PFSK-1 (cell line): Measurements from ENCODE around the gene CSF2.

Experiments used
- FOXP2 ChIP-seq: optimal IDR thresholded peaks from 2 replicates; pipeline ENCODE3; 2011; ENCODE audit warnings: borderline replicate concordance, control low read depth, inconsistent platforms; ENCODE audit not compliant: insufficient read depth; ENCODE audit errors: extremely low read length, extremely low read depth
- POLR2AphosphoS5 ChIP-seq: IDR thresholded peaks from 2 replicates; pipeline ENCODE4 v1.6.1; 2012; ENCODE audit warnings: low read depth, mild to moderate bottlenecking, control low read depth, low read length, moderate library complexity
- REST ChIP-seq, 2 experiments: IDR thresholded peaks; 2 replicates each; pipeline versions ENCODE4 v1.6.1 to v1.8.0; 2011 to 2012; ENCODE audit warnings: low read depth in 2 of 2, low read length in 2 of 2, control low read depth in 1 of 2, inconsistent platforms in 1 of 2, mild to moderate bottlenecking in 1 of 2, moderate library complexity in 1 of 2; ENCODE audit not compliant: insufficient read depth in 1 of 2
- SIN3A ChIP-seq: IDR thresholded peaks from 2 replicates; pipeline ENCODE4 v1.6.1; 2012; ENCODE audit warnings: mild to moderate bottlenecking, low read length, moderate library complexity, borderline replicate concordance; ENCODE audit not compliant: insufficient read depth
- TAF1 ChIP-seq: IDR thresholded peaks from 2 replicates; pipeline ENCODE4 v1.6.1; 2012; ENCODE audit warnings: low read length, control low read depth, borderline replicate concordance; ENCODE audit not compliant: insufficient read depth

CSF2 gene

GRCh38 chr5:132065351-132065937, 8.1 kb upstream of the CSF2 start:
- no peak for TF ChIP-seq POLR2AphosphoS5
- TF ChIP-seq SIN3A: no peak
- no peak for TF ChIP-seq REST (IDR thresholded peaks at IDR 0.05; ENCODE audit: insufficient read depth in 1 of 2, low read depth in 2 of 2, low read length in 2 of 2)
- no peak for TF ChIP-seq FOXP2
- TF ChIP-seq TAF1: no peak

GRCh38 chr5:132065951-132066701, 7.5 kb upstream of the CSF2 start:
- TF ChIP-seq REST (IDR thresholded peaks at IDR 0.05; ENCODE audit: insufficient read depth in 1 of 2, low read depth in 2 of 2, low read length in 2 of 2) (no peak), POLR2AphosphoS5 (no peak), FOXP2 (no peak), TAF1 (no peak), SIN3A (no peak)

- TF ChIP-seq TAF1 (no peak), REST (IDR thresholded peaks at IDR 0.05; ENCODE audit: insufficient read depth in 1 of 2, low read depth in 2 of 2, low read length in 2 of 2) (no peak), FOXP2 (no peak), SIN3A (no peak), POLR2AphosphoS5 (no peak)
Measured at GRCh38 chr5:132066871-132067270, 6.7 kb upstream of the CSF2 start.

GRCh38 chr5:132067451-132067850, 6.1 kb upstream of the CSF2 start:
- TF ChIP-seq POLR2AphosphoS5 (no peak), REST (IDR thresholded peaks at IDR 0.05; ENCODE audit: insufficient read depth in 1 of 2, low read depth in 2 of 2, low read length in 2 of 2) (no peak), FOXP2 (no peak), SIN3A (no peak), TAF1 (no peak)
